ENCODE data around the gene OLFML1. TPM values are rescaled to one million over a fixed set of nuclear protein-coding genes. Genes with fewer than 3 reads are reported as not detected.

Gene OLFML1
- total and polyA plus RNA-seq, 2 of the 13 experiments (the other 11 are each of a cell fraction or from before 2014, with no cell fraction given), result 0.89 to 0.90 TPM

DNA sequence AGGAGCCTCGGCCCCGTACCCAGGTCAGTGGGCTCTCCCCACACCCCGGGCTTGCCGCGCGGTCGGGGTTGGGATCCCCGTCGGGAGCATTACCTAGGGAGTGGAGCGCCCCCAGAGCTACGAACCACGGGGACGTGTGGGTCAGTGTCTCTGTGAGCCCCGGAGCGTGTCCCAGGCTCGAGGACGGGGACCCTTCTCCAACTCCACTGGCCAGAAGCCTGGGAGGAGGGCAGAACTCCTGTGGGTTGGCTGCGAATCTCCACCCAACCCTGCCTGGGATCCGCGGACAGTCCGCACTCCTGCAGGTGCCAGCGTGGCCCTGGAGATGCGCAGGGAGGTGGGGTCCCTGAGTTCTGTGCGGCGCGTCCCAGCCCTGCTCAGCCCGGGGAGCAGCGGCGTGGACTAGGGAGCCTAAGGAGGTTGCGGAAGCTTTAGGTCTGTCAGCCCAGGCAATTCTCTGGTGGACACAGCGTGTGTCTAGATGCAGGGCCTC is 28.8 kb downstream of the OLFML1 start (continued):
- TF ChIP-seq, protein P1, sequence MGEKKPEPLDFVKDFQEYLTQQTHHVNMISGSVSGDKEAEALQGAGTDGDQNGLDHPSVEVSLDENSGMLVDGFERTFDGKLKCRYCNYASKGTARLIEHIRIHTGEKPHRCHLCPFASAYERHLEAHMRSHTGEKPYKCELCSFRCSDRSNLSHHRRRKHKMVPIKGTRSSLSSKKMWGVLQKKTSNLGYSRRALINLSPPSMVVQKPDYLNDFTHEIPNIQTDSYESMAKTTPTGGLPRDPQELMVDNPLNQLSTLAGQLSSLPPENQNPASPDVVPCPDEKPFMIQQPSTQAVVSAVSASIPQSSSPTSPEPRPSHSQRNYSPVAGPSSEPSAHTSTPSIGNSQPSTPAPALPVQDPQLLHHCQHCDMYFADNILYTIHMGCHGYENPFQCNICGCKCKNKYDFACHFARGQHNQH (CRISPR knock-in tag; IDR thresholded peaks at IDR 0.05), result 0 out of 2 replicates have a peak, but pooled peaks have one; percentile 16
- no peak for TF ChIP-seq MLLT10 (CRISPR knock-in tag; IDR thresholded peaks at IDR 0.05)
- TF ChIP-seq ZNF776 (CRISPR knock-in tag; IDR thresholded peaks at IDR 0.05), result no peak
- 0 out of 2 replicates have a peak, but pooled peaks have one; percentile 69 for TF ChIP-seq PAX8 (CRISPR knock-in tag; IDR thresholded peaks at IDR 0.05; ENCODE audit: borderline replicate concordance)
- no peak for TF ChIP-seq ZNF235 (CRISPR knock-in tag; IDR thresholded peaks at IDR 0.05; ENCODE audit: borderline replicate concordance)
- TF ChIP-seq NR1H2 (CRISPR knock-in tag; IDR thresholded peaks at IDR 0.05; ENCODE audit: borderline replicate concordance, low read depth), result no peak
- TF ChIP-seq PCBP1 (IDR thresholded peaks at IDR 0.05; ENCODE audit: borderline replicate concordance, low read depth, low read length), result no peak
- TF ChIP-seq JUN (CRISPR knock-in tag; IDR thresholded peaks at IDR 0.05), result 0 out of 2 replicates have a peak, but pooled peaks have one; percentile 18
- no peak for TF ChIP-seq ZNF652 (CRISPR knock-in tag; IDR thresholded peaks at IDR 0.05; ENCODE audit: borderline replicate concordance, low read depth)
- no peak for TF ChIP-seq MTA3 (CRISPR knock-in tag; IDR thresholded peaks at IDR 0.05)

DNA sequence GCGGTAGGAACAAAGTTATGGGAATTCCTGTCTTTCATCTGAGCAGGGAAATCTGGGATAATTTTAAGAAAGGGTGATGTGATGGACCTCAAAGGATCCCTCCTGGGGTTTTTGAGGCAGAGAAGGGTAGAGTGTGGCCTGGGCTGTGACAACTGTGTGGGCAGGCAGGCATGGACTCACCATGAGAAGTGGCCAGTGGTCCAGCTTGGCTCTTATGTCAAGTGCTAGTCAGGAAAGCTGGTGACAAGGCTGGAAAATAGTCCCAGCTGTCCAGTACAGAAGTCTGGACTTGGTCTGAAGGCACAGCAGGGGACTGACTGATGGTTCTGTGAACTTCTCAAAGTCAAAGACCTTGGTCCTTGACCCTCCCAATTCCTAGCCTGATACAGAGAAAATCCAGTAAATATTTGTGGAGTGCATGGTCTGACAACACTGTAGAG is 30.2 kb downstream of the OLFML1 start:
- H3K9ac ChIP-seq (ENCODE audit: insufficient read depth, low read depth, low read length), result no peak overlapping the region
- H3K27ac ChIP-seq (ENCODE audit: extremely low read length, insufficient read depth, low read length), result peak overlapping the region; percentile 3
- H3K79me2 ChIP-seq (ENCODE audit: insufficient read depth, low read length), result peaks cover 2% of the 10 kb centered on the region
- BruUV-seq (replicated peaks), result no TSS peak
- ATAC-seq, result no peak
- H2AFZ ChIP-seq (ENCODE audit: low read length), result no peak overlapping the region
- no peaks in the 10 kb centered on the region for H3K9me3 ChIP-seq (ENCODE audit: low read length)
- no peak for FAIRE-seq
- no peaks in the 10 kb centered on the region for H3K36me3 ChIP-seq (replicated peaks in 1 of 2; ENCODE audit: control insufficient read depth in 1 of 2, insufficient read depth in 2 of 2, low read length in 2 of 2)
- peaks cover 52% of the 10 kb centered on the region for H3K4me1 ChIP-seq (ENCODE audit: insufficient read depth, low read length)
- H4K20me1 ChIP-seq (ENCODE audit: insufficient read depth, low read length), result no peaks in the 10 kb centered on the region
- WGBS (ENCODE audit: low lambda C conversion rate), result 46% methylated on average over 1 of the region's 1 CpG
- CTCF ChIA-PET (ENCODE audit: low intra/inter-chr PET ratio, low total read pairs), result no interaction called here
- H3K4me2 ChIP-seq (ENCODE audit: low read depth, low read length), result peak overlapping the region; percentile 92
- peak; percentile 13 for DNase-seq (ENCODE audit: low spot score)
- POLR2A ChIA-PET, result interaction anchor here (0.9 to 3.3 kb wide), 4 partner anchors 10 to 58 kb away, joined by 3 to 22 read pairs (median 4); no protein-coding TSS in a partner anchor
- in situ Hi-C loops (cut with HindIII; ENCODE audit: extremely low pct_ligation_motif_present, low pct_unique_long_range_greater_than_20kb) (no loop called here), intact Hi-C loops (cut with micrococcal nuclease; ENCODE audit: unreplicated experiment) (no loop called here)
- peak overlapping the region in 2 of 3 experiments; percentile 39 to 72; a peak in 4 of 6 replicates for H3K4me3 ChIP-seq (replicated peaks in 1 of 3; ENCODE audit: insufficient read depth in 1 of 3, low read depth in 2 of 3, low read length in 3 of 3)
- H3K27me3 ChIP-seq (ENCODE audit: control insufficient read depth in 1 of 2, insufficient read depth in 2 of 2, low read length in 2 of 2), result no peaks in the 10 kb centered on the region; a peak in 2 of 5 replicates
- TF ChIP-seq BCL6 (CRISPR knock-in tag; IDR thresholded peaks at IDR 0.05), result peak; percentile 47
- peak; percentile 22; the same call in 1 of the 2 replicates for TF ChIP-seq RXRB (CRISPR knock-in tag; IDR thresholded peaks at IDR 0.05; ENCODE audit: borderline replicate concordance)
- 0 out of 2 replicates have a peak, but pooled peaks have one; percentile 30 for TF ChIP-seq ZNF670 (CRISPR knock-in tag; IDR thresholded peaks at IDR 0.05; ENCODE audit: borderline replicate concordance)
- TF ChIP-seq SIX4 (CRISPR knock-in tag; IDR thresholded peaks at IDR 0.05), result no peak
- TF ChIP-seq, protein P2, sequence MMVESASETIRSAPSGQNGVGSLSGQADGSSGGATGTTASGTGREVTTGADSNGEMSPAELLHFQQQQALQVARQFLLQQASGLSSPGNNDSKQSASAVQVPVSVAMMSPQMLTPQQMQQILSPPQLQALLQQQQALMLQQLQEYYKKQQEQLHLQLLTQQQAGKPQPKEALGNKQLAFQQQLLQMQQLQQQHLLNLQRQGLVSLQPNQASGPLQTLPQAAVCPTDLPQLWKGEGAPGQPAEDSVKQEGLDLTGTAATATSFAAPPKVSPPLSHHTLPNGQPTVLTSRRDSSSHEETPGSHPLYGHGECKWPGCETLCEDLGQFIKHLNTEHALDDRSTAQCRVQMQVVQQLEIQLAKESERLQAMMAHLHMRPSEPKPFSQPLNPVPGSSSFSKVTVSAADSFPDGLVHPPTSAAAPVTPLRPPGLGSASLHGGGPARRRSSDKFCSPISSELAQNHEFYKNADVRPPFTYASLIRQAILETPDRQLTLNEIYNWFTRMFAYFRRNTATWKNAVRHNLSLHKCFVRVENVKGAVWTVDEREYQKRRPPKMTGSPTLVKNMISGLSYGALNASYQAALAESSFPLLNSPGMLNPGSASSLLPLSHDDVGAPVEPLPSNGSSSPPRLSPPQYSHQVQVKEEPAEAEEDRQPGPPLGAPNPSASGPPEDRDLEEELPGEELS (CRISPR knock-in tag; IDR thresholded peaks at IDR 0.05), result peak; percentile 22; the same call in 1 of the 2 replicates
- no peak for TF ChIP-seq CERS6 (CRISPR knock-in tag; IDR thresholded peaks at IDR 0.05)
- no peak for TF ChIP-seq SP140L (CRISPR knock-in tag; IDR thresholded peaks at IDR 0.05; ENCODE audit: borderline replicate concordance)
- no peak for TF ChIP-seq ARHGAP35 (CRISPR knock-in tag; IDR thresholded peaks at IDR 0.05; ENCODE audit: borderline replicate concordance)
- TF ChIP-seq, protein P3, sequence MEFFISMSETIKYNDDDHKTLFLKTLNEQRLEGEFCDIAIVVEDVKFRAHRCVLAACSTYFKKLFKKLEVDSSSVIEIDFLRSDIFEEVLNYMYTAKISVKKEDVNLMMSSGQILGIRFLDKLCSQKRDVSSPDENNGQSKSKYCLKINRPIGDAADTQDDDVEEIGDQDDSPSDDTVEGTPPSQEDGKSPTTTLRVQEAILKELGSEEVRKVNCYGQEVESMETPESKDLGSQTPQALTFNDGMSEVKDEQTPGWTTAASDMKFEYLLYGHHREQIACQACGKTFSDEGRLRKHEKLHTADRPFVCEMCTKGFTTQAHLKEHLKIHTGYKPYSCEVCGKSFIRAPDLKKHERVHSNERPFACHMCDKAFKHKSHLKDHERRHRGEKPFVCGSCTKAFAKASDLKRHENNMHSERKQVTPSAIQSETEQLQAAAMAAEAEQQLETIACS (CRISPR knock-in tag; IDR thresholded peaks at IDR 0.05), result no peak

All from HepG2 (cell line).